NCI-H2171 treated with DMSO at 0.1 percent for 48 hours (cell line): ENCODE measurements around the gene CHST8.
"Not testable (repeated sequence)": the region's sequence is repeated elsewhere in the genome, so short reads cannot be mapped to it uniquely, and the experiment has no call there.

Experiments used
- DNase-seq: peaks from one replicate; lab custom pipeline; 2025; lab: John Stamatoyannopoulos, UW

CHST8 gene

DNA sequence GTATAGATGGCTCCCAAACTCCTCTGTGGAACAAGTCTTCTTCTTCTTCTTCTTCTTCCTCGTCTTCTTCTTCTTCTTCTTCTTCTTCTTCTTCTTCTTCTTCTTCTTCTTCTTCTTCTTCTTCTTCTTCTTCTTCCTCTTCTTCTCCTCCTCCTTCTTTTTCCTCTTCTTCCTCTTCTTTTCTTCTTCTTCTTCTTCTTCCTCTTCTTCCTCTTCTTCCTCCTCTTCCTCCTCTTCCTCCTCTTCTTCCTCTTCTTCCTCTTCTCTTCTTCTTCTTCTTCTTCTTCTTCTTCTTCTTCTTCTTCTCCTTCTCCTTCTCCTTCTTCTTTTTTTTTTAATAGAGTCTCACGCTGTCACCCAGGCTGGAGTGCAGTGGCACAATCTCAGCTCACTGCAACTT, 3.4 kb upstream of the CHST8 start:
- not testable (repeated sequence) for DNase-seq

DNA sequence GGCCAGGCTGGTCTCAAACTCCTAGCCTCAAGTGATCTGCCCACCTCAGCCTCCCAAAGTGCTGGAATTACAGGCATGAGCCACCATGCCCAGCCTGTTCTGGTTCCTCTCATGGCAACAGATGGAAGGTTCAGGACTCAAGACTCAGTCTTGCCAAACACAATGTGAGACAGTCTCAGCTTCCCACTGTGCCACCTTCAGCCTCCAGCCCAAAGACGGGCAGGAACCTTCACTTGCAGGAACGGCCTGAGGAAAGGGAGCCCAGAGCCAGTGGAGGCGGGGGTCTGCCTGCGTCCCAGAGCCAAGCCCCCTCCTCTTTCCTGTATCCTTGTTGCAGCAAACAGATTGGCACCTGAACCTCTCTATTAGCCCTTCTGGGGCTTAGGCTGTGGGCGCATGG, 2.9 kb upstream of the CHST8 start:
- no peak for DNase-seq

DNA sequence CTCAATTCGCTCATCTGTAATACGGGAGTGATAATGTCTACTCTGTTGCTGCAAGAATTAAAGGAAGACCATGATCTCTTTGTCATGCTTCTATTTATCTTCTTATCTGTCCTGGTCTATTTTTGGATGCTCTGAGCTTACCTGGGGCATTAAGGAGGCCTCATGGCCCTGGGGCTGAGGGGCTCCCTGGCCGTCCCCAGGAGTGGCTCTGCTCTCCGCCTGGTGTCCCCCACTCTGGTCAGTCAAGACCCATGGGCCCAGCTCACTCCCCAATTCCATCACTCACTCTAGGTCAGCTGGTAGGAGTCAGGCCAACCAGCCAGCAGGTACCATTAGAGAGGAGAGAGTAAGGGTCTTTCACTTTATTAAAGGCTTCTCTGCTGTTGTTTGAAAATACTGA, 1.1 kb upstream of the CHST8 start:
- DNase-seq = no peak

DNA sequence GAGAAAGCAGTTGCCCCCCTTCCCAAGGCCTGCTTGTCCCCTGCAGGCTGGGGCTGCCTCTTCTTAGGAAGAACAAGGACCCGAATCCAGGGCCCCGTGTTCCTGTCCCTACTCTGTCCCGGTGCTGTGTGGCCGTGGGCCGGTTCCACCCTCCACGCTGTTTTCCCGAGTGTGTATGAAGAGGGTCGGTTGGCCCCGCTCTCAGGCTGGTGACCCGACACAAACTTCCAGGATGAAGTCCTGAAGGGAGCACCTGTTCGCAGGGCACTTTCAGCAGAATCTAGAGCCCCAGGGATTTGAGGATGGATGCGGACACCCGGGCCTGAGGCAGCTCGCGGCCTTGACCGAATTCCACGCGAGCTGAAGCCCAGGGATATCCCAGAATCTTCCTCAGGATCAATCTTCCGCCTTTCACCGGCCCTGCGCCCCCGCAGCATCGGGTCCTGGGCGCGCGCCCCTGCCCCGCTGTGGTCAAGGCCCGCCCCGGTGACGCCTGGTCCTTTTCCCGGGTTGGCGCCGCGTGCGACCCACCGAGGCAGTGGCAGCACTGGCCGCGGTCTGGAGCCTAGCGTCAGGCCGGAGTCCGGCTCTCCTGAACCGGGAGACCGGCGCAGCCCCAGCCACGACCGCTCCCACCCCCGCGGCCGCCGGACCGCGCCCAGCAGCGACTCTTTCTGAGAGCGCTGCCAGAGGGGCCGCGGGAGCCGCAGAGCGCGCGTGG, 528 bp upstream of the CHST8 start:
- DNase-seq = no peak

DNA sequence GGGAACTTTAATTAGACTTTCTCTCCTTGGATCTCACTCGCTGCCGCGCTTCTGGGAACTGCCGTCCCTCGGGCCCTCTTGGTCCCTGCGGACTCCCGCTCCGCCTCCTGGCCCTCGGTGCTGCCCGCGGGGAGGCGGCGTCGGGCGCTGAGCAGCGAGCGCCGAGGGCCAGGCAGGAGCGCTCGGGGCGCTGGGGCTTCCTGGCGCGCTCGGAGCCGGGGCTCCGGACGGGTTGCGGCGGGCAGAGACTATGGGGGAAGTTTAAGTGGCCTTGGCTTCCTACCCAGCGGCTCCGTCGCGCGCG, 704 bp downstream of the CHST8 start:
- peak; percentile 14 for DNase-seq

DNA sequence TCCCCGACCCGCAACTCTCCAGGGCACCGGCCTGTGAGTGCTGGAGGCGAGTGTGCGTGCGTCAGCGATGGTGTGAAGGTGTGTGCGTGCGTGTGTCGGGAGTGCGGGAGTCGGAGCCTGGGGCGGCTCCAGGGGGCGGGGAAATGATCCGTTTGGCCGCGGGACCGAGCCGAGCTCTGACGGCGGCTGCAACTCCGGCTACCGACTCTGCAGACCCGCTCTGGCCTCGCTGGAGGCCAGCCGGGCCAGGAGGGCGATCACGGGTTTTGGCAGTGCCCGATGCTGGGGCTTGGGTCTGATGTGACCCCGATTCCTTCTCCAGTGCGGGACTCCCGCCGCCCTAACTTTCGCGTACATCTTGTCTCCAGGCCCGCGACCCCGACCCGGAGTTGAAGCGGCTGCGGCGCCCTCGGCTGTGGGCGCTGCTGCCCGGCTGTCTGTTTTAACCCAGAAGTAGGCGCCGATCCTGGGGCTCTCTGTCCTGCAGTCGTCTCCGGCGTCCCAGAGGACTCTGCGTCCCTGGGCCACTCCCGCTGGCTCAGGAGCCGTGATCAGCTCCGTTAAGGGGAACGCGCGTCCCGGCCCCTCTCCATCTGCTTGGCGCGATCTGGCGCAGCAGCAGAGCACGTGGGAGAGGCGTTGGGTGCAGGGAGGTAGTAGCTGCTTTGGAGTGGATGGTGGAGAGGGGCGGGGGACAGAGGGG, 1.2 kb downstream of the CHST8 start:
- peak; percentile 76 for DNase-seq

DNA sequence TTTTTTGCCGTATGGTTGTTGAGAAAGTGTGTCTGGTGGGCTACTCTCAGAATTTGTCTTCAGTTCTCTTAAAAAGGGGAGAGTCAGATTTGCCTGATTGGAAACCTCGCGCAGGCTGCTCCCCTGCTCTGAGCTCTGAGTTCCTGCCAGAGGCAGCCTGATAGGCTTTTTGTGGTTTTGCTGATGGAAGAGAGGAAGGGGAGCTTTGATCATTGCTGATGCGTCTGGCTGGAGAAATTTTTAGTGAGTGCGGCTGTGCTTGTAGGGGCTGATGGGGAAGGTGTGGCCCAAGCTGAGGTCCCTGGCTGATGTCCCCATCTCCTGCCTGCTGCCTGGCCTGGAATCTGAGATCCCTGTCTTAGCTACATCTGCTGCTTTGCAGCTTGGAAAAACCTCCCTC, 2.8 kb downstream of the CHST8 start:
- DNase-seq = peak; percentile 54

DNA sequence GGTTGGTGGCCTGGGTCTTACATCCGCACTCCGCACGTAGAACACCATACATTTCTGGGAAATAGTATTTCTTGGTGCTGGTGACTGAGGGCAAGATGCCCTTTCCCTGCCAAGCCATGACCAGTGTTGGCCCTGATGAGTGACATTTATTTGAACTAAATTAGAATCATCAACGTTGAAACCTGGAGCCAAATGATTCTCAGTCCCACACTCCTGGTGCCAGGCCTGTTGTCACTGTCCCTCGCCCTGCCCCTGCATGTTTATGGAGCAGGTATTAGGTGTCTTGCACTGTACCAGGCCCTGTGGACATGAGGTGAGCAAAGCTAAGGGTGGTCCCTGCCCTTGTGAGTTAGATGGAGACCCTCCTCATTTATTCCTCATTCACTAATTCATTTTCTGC, 5.8 kb downstream of the CHST8 start:
- no peak for DNase-seq

DNA sequence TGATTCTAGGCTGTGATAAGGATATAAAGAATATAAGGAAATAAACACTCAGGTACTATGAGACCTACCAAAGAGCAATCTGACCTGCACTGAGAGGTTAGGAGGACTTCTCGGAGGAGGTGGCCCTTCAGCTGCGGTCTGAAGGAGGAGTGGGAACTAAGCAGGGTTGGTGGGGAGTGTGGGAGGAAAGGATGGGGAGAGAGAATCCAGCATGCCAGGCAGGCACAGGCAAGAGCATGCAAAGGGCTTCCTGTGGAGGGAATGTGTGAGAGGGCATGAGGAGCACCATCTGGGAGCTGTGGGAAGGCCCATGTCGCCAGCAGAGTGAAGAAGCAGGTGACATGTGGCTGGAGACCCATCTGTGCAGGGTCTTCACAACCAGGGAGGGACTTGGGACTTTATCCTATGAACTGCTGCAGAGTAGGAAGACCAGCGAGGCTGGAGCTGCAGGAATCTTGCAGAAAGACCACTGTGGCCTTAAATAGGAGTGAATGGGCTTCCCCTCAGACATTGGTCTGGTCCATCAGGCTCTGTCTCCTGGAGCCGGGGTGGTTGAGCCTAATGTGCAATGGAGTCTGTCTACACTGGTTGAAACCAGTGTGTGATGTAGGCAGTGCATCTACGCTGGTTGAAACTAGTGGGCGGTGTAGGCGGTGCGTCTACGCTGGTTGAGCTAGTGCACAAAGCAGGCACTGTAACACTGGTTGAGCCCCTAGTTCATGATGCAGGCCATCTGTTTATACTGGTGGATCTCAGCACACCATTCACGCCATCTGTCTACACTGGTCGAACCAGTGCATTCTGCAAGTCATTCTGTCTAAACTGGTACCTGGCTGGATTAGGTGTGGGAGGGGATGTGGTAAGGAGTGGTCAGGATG, 6.4 kb downstream of the CHST8 start:
- DNase-seq = peak; percentile 36

DNA sequence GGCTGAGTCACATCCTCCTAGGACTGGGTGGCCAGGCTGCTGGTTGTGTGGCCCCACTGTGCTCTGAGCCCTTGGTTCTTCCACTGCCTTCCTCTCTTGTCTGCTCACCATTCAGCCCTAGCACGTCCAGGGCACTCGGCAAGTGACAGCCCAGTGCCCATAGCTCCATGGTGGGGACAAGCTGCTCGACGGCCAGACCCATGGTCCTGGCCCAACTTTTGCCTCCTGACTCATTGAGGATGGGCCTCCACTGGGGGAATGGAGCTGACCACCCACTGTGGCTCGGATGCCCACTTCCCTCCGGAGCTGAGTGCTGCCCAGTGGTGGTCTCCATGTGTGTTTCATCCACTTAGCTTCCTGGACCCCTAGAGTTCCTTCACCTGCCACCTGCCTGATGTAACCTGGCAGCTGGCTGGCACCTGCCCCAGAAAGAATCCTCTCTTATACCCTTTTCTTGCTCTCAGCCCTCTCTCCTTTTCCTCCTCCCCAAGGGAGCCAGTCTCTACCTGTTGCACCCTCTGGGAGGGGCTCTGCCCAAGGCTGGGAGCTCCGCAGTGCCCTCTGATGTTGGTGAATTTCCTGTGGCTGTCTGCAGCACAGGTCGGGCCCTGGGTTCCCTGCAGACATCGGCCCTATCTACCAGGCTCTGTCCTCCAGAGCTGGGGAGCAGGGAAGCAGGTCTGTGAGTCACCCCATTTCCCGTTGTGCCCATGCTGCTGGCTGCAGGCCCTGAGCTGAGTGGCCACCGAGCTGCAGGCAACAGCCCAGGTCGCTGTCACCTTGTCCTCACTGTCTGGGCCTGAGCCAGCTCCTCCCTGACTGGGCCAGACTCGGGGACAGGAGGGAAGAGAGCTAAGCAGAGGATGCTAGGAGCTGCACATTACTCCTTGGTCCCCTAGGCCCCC, 7.4 kb downstream of the CHST8 start:
- DNase-seq = peak; percentile 24

DNA sequence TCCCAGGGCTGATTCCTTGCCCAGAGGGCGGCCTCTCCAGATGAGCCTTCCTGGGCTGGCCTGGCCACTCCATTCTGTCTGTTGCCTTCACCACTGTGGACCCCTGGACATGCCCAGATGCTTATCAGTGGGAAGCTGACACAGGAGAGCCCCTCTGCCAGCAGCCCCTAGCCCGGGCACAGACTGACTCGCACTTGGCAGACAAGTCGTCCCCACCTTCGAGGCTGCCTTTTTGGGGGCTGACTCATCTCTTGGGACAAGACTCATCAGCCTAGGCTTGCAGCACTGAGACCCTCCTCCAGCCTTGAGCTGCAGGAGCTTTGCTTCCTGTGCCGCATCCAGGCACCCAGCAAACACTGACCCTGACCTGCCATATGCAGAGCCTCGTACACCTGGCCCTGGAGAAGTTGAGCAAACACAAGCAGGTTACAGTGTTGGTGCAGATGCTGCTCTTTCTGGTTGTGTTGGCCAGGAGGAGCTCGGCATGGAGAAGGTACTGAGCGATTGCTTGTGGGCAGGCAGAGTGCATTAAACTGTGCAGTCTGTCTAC, 8.1 kb downstream of the CHST8 start:
- no peak for DNase-seq

DNA sequence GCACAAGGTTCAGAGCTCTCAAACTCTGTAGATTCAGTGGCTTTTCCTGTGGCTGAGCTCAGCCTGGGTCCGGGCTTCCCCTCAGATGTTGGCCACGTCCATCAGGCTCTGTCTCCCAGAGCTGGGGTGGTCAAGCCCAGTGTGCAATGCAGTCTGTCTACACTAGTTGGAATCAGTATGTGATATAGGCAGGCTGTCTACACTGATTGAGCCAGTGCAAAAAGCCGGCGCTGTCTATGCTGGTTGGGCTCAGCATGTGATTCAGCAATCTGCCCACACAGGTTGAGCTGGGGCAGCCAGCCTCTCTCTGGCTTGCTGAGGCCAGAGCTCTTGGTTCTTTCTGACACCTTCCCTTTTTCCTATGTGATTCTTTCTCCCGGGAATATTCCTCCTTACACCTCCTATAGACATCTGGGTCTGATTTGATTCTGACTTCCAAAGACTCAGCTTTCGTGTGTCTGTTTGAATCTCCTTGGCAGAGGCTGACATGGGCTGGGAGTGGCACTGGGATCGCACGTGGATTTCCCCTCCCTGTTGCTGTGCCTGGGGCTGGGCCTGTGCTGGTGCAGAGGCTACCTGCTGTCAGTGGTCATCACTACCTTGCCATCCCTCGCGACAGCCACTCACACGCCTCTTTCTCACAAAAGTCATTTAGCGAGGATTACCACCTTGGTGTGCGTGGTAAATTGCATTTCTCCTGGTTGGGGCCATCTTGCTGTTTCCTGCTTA, 9.3 kb downstream of the CHST8 start:
- no peak for DNase-seq

DNA sequence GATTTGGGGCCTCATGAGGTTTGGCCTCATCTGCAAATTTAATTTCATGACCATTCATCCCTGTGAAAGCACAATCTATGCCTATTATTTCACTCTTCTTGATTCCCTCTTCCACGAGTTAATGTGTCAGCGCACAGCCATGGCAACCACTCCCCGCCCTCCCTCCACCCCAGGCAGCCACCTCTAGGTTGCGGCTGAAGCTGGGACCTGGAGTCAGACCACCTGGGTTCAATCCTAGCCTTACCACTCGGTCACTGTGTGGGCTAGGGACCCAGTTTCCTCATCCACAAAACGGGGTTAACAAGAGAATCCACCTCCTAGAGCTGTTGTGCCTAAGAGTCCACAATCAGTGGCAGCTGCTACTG, 9.8 kb downstream of the CHST8 start:
- DNase-seq = no peak

DNA sequence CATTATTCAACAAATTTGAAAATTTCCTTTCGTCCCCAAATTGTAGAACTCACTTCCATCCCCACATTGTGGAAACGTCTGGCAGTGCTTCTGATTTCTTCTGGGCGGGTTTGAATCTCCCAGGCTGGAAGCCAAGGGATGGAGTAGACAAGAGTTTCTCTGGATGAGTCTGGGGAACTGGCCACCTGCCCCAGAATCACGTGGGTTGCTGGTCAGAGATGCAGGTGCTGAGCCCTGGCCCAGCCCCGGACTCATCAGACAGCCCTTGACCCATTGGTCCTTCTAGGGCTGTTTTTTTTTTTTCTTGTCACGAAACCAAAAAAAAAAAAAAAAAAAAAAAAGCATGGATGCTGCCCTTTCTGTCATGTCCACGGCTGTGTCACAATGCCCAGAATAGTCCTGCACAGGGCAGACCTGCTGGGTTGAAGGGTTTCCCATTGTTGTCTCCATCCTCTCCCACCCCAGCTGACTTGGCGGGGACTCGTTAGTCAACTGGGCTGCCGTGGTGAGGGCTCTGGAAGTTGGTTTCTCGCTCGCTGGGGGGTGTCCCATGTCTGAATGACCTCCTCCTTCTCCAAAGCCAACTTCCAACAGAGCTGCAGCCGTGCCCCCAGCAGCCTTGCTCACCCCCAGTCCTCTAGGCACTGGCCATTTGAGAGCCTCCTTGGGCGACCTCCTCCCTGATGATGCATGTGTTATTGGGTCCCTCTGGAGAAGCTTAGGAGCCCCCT, 12.8 kb downstream of the CHST8 start:
- no peak for DNase-seq

DNA sequence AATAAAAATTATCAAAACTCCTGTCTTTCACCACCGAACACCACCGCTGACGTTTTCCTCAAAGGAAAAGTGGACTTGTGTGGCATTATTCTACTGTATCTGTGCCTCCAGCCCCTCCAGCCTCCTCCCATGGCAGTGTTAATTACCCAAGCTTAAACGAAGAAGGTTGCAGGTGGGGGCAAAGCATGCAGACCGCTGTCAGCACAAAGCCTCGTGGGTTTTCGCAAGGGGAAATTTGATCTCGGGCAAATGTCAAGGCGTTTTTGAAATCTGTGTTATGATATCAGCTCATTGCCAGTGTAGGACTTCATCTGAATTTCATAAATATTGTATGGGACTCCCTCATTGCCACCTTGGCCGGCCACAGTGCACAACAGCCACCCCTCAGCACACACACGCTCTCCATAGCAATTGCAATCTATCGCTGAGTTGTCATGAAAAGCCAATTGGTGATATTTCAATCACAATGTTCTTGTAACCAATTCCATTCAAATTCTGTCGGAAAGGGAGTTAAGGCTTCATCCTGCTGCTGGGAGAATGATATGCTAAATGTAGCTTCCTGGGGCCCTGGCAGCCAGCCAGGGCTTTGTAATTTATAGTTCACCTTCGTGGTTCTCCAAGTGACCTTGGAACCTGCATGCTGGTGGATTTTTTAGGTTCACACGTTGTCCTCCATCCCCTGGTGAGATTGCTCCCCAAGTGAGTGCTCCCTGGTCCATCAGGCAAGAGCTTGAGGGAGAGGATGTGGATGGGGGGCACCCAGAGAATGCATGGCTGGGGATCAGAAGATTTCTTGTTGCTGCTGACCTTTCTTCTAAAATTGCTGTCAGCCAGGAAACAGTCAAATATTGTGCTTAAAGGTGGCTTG, 16.6 kb downstream of the CHST8 start:
- DNase-seq = peak; percentile 57

DNA sequence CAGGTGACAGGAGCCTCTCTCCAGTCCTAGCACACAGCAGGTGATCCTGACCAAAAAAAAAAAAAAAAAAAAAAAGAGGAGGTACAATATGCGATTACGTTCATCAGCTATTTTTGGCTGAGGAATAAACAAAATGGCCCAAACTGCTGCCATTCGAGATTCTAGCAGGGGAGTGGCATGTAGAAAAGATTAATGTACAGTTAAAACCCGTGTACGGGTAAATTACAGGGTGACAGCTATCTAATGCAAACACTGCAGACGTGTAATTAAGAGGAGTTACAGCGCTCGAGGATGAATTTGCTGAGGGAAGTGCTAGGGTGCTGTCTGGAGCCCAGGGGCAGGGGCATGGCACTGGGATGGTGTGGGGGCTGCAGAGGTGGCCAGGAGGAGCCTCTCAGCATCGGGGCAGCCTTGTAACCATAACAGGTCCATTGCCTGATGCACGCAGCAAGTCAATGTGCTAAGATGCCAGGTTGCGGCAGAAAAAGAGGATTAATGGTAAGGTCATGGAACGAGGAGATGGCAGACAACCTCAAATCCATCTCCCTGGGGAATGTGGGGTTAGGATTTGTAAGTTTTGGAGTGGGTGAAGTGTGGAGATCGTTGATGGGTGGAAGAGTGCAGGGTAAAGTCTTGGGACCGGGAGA, 17.4 kb downstream of the CHST8 start:
- peak; percentile 62 for DNase-seq

DNA sequence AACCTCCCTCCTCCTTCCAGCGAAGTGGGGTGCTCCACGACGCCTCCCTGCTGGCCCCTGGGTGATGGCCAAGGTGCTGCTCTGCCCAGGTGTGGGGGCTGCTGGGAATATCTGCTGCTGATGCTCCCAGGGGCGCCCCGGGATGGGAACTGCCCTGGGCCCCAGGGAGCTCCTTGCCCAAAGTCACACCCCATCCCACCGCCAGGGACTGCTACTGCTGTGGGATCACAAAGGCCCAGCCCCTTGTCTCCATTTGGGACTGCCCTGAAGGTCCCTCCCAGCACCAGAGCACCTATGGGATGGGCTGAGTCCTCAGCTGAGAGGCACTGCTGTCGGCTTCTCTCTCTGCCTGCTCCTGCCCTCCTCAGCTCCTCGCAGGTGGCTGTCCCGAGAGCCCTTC, 19.0 kb downstream of the CHST8 start:
- no peak for DNase-seq

DNA sequence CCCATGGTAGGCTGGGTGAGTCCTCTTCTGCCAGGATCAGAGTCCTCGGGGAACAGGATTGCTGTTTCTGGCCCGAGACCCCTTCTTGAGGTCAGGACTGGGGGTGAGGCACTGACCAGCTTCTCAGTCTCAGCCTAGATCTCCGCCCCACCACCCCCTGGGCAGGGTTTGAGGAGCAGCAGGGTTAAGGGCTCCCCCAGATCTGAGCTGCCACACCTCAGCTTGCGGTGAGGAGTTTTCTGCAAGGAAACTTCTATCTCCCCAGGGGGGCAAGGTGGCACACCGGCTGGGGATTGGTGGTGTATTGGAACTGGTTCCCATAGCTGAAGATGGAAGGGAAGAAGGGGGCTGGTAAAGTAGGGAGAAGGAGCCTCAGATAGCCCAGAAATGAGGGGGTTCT, 19.5 kb downstream of the CHST8 start:
- DNase-seq = no peak

DNA sequence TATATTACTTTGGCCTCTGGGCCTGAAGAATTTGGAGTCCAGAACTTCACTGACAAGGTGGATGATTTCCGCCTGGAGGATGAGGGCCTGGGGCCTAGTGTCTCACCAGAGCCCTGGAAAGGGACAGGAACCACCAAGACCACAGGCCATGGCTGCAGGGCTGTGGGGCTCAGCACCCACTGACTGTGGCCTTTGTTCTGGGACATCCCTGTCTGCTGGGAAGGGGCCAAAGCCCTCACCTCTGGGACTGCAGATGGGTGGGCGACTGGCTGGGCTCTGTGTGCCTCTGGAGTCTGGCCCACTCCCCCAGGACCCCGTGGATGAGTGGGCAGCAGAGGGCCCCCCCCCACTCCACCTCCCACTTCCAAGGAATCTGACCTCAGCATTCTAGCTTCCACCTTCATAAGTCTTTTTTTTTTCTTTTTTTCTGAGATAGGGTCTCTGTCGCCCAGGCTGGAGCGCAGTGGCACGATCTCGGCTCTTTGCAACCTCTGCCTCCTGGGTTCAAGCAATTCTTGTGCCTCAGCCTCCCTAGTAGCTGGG, 20.3 kb downstream of the CHST8 start:
- DNase-seq = no peak
